Stimulated activated CD4-positive, alpha-beta T cell treated with anti-CD3 and anti-CD28 coated beads, Interleukin-12 subunit alpha, Interleukin-12 subunit beta, amount 100 ng/mL, for 48 hours (primary cell): ENCODE measurements around the gene ZNF718.
"Not testable (repeated sequence)": the region's sequence is repeated elsewhere in the genome, so short reads cannot be mapped to it uniquely, and the experiment has no call there.

Experiments
- DNase-seq, 3 donors: peaks; one replicate each; pipeline ENCODE4 v3.0.0-alpha.2; 2020; ENCODE audit warnings: low read depth in 2 of 3, low spot score in 1 of 3

ZNF718 gene

GRCh38 chr4:147233-147632 is 22.9 kb downstream of the ZNF718 start:
- no peak for DNase-seq

GRCh38 chr4:161496-162284 is 37.4 kb downstream of the ZNF718 start:
- DNase-seq = no peak

GRCh38 chr4:169640-170039 is 45.3 kb downstream of the ZNF718 start:
- DNase-seq = not testable (repeated sequence)

- DNase-seq = not testable (repeated sequence)
Measured at GRCh38 chr4:171318-171717, 47.0 kb downstream of the ZNF718 start.

- no peak for DNase-seq
Measured at GRCh38 chr4:173666-174314, 49.5 kb downstream of the ZNF718 start.

GRCh38 chr4:175986-176385 is 51.7 kb downstream of the ZNF718 start:
- DNase-seq = no peak

GRCh38 chr4:176995-177394 is 52.7 kb downstream of the ZNF718 start:
- no peak for DNase-seq

- not testable (repeated sequence) for DNase-seq
Measured at GRCh38 chr4:182225-182624, 57.9 kb downstream of the ZNF718 start.

GRCh38 chr4:188091-188490 is 63.8 kb downstream of the ZNF718 start:
- no peak for DNase-seq

GRCh38 chr4:195159-195558 is 70.9 kb downstream of the ZNF718 start:
- not testable (repeated sequence) for DNase-seq

GRCh38 chr4:200936-201335 is 76.6 kb downstream of the ZNF718 start:
- no peak for DNase-seq

- not testable (repeated sequence) for DNase-seq
Measured at GRCh38 chr4:202822-203221, 78.5 kb downstream of the ZNF718 start.

- DNase-seq = no peak
Measured at GRCh38 chr4:205097-205756, 80.9 kb downstream of the ZNF718 start.

GRCh38 chr4:206054-206453 is 81.8 kb downstream of the ZNF718 start:
- DNase-seq = no peak

GRCh38 chr4:208416-209096 is 84.3 kb downstream of the ZNF718 start:
- DNase-seq = not testable (repeated sequence)

- no peak for DNase-seq
Measured at GRCh38 chr4:211033-211511, 86.8 kb downstream of the ZNF718 start.

- no peak for DNase-seq
Measured at GRCh38 chr4:212438-213188, 88.3 kb downstream of the ZNF718 start.

- not testable (repeated sequence) for DNase-seq
Measured at GRCh38 chr4:213189-213535, 88.9 kb downstream of the ZNF718 start.
